Ascending aorta (tissue), 2 donors: Measurements from ENCODE around the gene PRKAG1. TPM values are rescaled to one million over a fixed set of nuclear protein-coding genes. Genes with fewer than 3 reads are reported as not detected.

Source experiments
- DNase-seq, 2 donors: peaks; one replicate each; pipeline ENCODE4 v3.0.0-alpha.2; 2019; ENCODE audit warnings: low spot score in 2 of 2
- H3K27ac ChIP-seq, 2 donors: fragments of 200-600 bp; sonication (generic); one replicate each; pipeline ENCODE4 v1.5.1; 2016 to 2017; ENCODE audit warnings: mild to moderate bottlenecking in 1 of 2
- H3K27me3 ChIP-seq: fragments of 200-600 bp; sonication (generic); one replicate; pipeline ENCODE4 v1.5.1; 2017
- H3K36me3 ChIP-seq, 2 donors: fragments of 200-600 bp; sonication (generic); one replicate each; pipeline ENCODE4 v1.5.1; 2016
- H3K4me1 ChIP-seq, 2 donors: fragments of 200-600 bp; sonication (generic); one replicate each; pipeline ENCODE4 v1.5.1; 2016 to 2017; ENCODE audit warnings: mild to moderate bottlenecking in 1 of 2
- H3K4me3 ChIP-seq, 2 donors: fragments of 200-600 bp; sonication (generic); one replicate each; pipeline ENCODE4 v1.5.1; 2016 to 2017; ENCODE audit warnings: mild to moderate bottlenecking in 1 of 2
- H3K9me3 ChIP-seq, 2 donors: fragments of 200-600 bp; sonication (generic); one replicate each; pipeline ENCODE4 v1.5.1; 2016
- intact Hi-C: fragments of 100-400 bp; cut with DNase I; formaldehyde crosslinking; loops from one replicate; pipeline ENCODE4 v1.15.1; 2023
- total RNA-seq: library from RNA; depleted of rRNA; stranded (reverse); fragments of >200 nt; gene quantifications from one replicate; pipeline ENCODE4 v1.1.0, GENCODE V29; 2016
- TF ChIP-seq, protein P1 (sequence below), 3 experiments: fragments of 200-600 bp in 2 of 3; fragments of 450-650 bp in 1 of 3; sonication (generic) in 2 of 3; IDR thresholded peaks; one replicate each; pipeline ENCODE4 v1.5.1; 2016 to 2019; ENCODE audit warnings: antibody characterized with exemption in 3 of 3, mild to moderate bottlenecking in 1 of 3, moderate library complexity in 1 of 3

Gene PRKAG1
- total RNA-seq, 1 donor from 2014 or later: 32.8 TPM

GRCh38 chr12:49027846-49028555 lies 9.4 kb upstream of the PRKAG1 start:
- Histone ChIP-seq H3K4me1 (no peaks in the 10 kb centered on the region), H3K36me3 (peaks cover 75 to 87% of the 10 kb centered on the region in 2 donors), H3K27ac (no peak overlapping the region), H3K9me3 (no peaks in the 10 kb centered on the region), H3K4me3 (no peak overlapping the region), H3K27me3 (no peaks in the 10 kb centered on the region)
- intact Hi-C loops: no loop called here
- TF ChIP-seq, protein P1, sequence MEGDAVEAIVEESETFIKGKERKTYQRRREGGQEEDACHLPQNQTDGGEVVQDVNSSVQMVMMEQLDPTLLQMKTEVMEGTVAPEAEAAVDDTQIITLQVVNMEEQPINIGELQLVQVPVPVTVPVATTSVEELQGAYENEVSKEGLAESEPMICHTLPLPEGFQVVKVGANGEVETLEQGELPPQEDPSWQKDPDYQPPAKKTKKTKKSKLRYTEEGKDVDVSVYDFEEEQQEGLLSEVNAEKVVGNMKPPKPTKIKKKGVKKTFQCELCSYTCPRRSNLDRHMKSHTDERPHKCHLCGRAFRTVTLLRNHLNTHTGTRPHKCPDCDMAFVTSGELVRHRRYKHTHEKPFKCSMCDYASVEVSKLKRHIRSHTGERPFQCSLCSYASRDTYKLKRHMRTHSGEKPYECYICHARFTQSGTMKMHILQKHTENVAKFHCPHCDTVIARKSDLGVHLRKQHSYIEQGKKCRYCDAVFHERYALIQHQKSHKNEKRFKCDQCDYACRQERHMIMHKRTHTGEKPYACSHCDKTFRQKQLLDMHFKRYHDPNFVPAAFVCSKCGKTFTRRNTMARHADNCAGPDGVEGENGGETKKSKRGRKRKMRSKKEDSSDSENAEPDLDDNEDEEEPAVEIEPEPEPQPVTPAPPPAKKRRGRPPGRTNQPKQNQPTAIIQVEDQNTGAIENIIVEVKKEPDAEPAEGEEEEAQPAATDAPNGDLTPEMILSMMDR (IDR thresholded peaks at IDR 0.05): no peak
- no peak for DNase-seq

- intact Hi-C loops: no loop called here
- no peaks in the 10 kb centered on the region for H3K9me3 ChIP-seq
- H3K4me1 ChIP-seq: no peaks in the 10 kb centered on the region
- no peak for DNase-seq
- no peak overlapping the region for H3K4me3 ChIP-seq
- H3K27me3 ChIP-seq: no peaks in the 10 kb centered on the region
- no peak overlapping the region for H3K27ac ChIP-seq
- H3K36me3 ChIP-seq: peaks cover 75 to 87% of the 10 kb centered on the region in 2 donors
- TF ChIP-seq, protein P1 (IDR thresholded peaks at IDR 0.05): no peak
Measured at GRCh38 chr12:49026678-49027480, 8.3 kb upstream of the PRKAG1 start.

DNA sequence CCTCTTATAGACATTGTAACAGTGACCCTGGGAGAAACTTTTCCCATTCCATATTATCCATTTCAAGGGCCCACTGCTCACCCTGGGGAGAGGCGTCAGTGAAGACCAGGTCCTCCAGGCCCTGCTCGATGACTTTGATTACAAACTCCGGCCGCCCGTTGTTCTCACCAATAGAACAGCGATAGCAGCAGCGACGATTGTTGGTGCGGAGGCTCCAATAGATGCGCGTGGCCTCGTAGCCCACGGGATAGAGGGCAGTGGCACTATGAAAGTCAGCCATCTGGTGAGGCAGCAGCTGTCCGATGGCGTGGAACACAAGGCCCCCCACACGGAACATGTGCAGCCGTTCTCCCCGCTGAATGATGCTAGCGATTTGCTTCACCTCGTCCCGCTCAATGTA lies 7.5 kb upstream of the PRKAG1 start:
- TF ChIP-seq, protein P1 (IDR thresholded peaks at IDR 0.05): no peak
- DNase-seq: no peak

DNA sequence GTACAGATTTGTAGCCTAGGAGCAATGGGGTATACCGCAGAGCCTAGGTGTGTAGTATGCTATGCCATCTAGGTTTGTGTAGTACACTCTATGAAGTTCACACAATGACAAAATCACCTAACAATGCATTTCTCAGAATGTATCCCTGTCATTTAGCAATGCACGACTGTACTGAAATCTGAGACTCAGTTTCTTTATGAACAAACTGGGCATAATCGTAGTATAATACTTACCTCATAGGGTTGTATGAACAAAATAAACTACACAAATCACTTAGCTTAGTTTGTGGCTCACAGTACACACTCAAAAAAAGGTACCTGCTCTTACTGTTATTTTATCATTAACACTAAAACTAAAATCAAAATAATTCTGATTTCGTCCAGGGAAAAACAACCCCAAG lies 6.9 kb upstream of the PRKAG1 start:
- peaks cover 76 to 90% of the 10 kb centered on the region in 2 donors for H3K36me3 ChIP-seq
- no peak for DNase-seq
- H3K27me3 ChIP-seq: no peaks in the 10 kb centered on the region
- H3K4me3 ChIP-seq: no peak overlapping the region
- no peaks in the 10 kb centered on the region for H3K9me3 ChIP-seq
- TF ChIP-seq, protein P1 (IDR thresholded peaks at IDR 0.05): no peak
- H3K4me1 ChIP-seq: no peaks in the 10 kb centered on the region
- intact Hi-C loops: no loop called here
- H3K27ac ChIP-seq: no peak overlapping the region

More for the DNA sequence above, 7.5 kb upstream of the PRKAG1 start:
- intact Hi-C loops: no loop called here
- Histone ChIP-seq H3K4me3 (no peak overlapping the region), H3K4me1 (no peaks in the 10 kb centered on the region), H3K27me3 (no peaks in the 10 kb centered on the region), H3K27ac (no peak overlapping the region), H3K9me3 (no peaks in the 10 kb centered on the region), H3K36me3 (peaks cover 76 to 87% of the 10 kb centered on the region in 2 donors)

DNA sequence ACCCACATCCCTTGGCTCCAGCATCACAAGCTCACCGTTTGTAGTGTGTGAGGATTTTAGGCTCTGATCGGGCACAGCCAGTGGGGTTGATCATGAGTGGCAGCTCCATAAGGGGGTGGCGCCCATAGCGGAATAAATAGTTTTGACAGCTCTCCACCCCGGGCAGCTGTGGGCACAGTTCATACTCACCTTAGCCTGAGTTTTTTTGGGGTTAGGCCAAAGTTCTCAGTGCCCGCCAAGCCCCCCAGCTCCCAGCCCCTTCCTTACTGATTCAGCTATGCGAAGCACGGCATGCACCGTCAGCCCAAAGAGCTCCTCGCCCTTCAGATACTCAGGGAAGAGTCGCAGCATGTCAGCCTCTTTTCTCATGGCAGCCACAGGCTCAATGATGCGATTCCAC lies 6.0 kb upstream of the PRKAG1 start:
- H3K9me3 ChIP-seq: no peaks in the 10 kb centered on the region
- DNase-seq: no peak
- H3K4me1 ChIP-seq: peaks cover 0 to 2% of the 10 kb centered on the region in 2 donors
- H3K27me3 ChIP-seq: no peaks in the 10 kb centered on the region
- H3K4me3 ChIP-seq: no peak overlapping the region
- H3K36me3 ChIP-seq: peaks cover 76 to 89% of the 10 kb centered on the region in 2 donors
- TF ChIP-seq, protein P1 (IDR thresholded peaks at IDR 0.05): no peak
- H3K27ac ChIP-seq: no peak overlapping the region
- intact Hi-C loops: no loop called here
